ENCODE data around the gene TEP1.

TEP1 gene

DNA sequence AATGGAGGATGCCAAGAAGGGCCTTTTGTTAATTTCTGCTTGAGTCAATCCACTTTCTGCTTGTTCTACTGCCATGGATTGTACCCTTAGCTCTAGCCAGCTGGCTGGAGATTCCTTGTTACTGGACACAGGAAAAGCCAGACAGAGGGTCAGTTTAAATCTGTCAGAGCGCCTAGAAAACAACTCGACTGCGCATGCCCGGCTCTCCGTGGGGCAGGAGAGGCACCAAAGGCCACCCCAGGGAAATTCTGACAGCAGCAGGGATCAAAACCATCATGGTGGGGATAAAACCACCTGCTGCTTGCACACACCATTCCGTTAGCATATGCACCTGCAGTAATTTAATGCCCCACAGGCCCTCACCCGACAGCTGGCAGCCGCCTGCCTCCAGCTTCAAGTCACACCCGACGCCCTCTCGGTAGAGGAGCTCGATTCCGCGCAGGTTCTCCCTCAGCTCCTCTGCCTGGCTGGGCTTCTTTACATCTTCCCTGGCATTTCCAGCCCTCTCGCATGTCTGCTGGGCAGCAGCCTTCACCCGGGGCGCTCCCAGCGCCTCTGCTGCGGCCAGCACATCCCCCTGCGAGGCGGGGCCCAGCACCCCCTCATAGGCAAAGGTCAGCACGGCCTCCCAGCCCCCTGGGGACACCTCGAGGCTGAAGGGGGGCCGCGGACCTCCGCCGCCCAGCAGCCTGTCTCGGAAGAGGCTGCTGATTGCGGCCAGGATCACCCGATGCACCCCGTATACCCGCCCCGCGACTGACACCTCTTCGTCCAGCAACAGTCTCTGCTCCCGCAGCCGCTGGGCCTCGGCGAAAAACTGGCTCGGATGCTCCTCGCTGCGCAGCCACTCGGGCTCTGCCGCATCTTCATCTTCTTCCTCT is 21.6 kb upstream of the TEP1 start:
- no peak for FAIRE-seq
- DNase-seq (ENCODE audit: insufficient read length, low spot score) = no peak

DNA sequence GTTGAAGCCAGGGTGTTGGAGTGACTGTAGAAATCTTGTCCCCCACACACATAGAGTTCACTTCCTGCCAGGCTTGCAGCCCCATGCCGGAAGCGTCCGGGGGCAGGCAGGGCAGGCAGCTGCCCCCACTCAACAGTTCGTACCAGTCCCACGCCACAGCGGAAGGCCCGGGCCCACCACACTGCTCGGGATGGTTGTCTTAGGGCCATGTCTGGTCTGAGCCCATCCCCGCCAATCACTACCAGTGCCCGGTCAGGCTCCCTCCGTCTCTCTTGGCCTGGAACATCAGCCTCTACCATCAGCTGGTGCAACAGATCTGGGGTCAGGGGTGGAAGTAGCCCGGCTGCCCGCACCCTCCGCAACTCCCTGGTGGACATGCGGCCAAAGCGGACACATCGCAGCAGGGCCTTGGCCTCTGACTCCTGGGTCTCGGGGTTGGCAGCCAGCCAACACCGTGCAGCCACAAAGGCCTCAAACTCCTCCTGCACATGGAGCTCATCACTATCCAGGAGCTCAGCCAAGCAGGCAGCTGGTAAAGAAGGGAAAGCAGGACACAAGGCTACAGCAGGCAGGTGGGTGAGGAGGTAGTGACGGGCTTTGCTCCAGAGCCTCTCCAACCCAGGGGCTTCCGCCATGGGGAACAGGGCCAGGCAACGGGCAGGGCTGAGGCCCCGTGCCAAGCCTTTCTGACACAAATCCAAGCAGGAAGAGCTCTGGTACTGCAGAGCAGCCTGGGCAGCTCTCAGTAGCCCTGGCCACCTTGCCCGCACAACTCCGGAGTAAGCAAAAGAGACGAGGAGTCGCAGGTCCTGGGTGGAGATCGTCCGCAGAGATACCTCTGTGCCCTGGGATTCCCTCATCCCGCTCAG is 16.7 kb upstream of the TEP1 start:
- FAIRE-seq (no peak), DNase-seq (ENCODE audit: insufficient read length, low spot score) (no peak)

DNA sequence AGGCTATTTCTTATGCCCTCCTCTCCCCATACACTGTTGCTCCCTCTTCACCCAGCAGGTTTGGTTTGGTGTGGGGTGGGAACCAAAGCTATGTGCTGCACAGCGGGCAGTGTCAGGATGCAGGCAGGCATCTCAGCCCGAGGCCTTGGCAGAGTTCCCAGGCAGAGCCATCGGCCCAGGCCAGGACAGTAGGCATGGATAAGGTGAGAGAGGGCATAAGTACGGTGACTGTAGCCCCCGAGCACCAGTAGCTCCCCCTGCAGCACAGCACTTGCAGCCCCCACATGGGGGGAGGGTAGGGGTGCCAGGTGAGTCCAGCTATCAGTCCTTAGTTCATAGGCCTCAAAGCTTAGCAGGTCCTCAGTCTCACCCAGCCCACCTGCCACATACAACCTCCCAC is 15.5 kb upstream of the TEP1 start:
- DNase-seq (ENCODE audit: insufficient read length, low spot score) (no peak), FAIRE-seq (no peak)

DNA sequence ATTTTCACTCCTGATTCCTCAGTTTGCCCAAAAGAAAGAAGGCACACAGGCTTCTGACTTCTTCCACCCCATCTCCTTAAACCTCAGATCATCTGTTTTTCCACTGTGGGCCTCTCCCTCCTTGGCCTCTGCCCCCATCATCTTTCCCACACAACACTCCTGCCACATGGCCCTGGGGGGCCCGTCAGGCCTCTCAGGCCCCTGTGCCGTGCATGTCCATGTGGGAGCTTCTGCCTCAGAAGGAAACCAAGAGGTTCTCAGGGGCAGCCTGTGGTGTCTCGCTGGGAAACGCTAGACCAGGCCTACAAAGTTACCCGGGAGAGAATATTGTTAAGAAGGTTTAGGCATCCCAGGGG is 14.7 kb upstream of the TEP1 start:
- FAIRE-seq (no peak), DNase-seq (ENCODE audit: insufficient read length, low spot score) (no peak)

DNA sequence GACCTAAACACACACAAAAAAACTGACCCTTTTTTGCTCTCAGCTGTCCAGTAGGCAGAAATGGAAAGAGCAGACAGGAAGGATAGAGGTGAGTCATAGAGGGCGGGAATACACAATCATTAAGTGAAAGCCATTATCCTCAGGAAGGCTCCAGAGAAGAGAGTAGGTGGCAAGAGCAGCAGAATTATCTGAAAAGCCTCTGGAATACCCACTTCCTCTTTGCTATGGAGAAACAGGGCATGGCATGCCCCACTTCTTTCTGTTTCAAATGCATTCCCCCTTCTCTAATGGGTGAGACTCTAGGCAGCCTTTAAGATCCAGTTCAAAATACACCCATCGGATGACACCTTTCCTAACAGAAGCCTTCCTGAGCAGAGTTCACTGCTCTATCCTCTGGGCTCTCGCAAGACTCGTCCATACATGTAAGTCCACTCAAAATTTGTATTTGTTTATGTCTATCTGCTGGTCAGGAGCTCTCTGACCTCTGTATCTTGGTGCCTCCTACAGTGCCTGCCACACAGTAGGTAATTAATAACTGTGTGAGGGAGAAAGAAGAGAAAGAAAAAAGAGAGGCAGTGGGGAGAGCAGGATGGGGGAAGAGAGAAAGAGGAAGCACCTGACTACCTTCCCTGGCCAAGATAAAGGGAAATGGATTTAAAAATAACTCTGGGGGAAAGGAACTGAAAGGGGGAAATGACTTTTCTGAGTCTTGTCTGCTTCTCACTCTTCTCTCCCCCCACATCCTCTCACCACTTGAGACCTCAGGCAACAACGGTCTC is 14.1 kb upstream of the TEP1 start:
- FAIRE-seq (no peak), DNase-seq (ENCODE audit: insufficient read length, low spot score) (peak; percentile 57)

DNA sequence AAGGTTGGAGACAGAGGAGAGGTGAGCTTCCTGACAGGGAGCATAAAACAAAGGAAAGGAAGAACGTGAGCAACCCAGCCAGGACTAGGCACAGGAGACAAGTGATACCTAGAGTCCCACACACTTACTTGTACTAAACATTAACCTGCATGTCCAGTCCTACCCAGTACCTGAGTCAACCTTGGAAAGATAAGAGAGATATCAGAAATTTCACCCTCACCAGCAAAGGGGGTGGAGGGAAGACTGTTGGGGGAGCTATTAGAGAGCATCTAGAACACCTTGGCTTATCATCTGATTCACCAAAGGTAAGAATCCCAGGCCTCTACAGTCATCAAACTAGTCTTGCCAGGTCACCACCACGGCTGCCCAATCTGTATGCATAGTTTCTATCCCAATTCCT is 11.6 kb upstream of the TEP1 start:
- no peak for FAIRE-seq

DNA sequence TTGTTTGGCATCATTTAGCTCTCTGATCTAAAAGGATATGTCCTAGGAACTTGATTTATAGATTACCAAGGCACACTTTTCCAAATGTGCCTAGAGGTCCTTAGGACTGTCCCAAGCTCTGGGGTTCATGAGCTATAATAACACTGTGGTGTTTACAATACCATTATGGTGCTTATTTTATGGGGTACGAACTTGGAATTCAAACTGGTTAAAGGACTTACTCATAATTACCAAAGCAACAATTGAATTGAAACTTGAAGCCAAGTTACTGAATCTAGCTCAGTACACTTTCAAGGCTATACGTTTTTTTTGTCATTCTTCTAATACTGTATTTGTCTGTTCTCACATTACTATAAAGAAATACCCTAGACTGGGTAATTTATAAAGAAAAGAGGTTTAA is 9.6 kb upstream of the TEP1 start:
- no peak for FAIRE-seq
- DNase-seq (ENCODE audit: insufficient read length, low spot score) = no peak

More for the DNA sequence above, 11.6 kb upstream of the TEP1 start:
- no peak for DNase-seq (ENCODE audit: insufficient read length, low spot score)

DNA sequence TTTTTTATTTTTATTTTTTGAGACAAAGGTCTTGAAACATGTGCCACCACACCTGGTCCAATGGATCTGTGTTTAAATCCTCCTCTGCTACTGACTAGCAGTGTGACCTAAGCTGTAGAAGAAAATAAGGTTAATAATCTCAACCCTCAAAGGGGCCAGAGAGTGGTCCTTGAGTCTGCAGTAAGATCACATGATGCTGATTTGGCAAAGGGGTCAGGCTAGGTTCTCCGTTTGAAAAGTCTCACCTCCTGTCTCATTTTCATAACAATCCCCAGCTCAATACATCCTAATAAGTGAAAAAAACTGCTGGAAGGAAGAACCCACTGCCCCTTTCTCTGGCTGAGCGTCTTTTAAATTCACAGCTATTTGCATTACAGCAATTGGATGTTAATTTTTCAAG is 8.0 kb upstream of the TEP1 start:
- FAIRE-seq = no peak

DNA sequence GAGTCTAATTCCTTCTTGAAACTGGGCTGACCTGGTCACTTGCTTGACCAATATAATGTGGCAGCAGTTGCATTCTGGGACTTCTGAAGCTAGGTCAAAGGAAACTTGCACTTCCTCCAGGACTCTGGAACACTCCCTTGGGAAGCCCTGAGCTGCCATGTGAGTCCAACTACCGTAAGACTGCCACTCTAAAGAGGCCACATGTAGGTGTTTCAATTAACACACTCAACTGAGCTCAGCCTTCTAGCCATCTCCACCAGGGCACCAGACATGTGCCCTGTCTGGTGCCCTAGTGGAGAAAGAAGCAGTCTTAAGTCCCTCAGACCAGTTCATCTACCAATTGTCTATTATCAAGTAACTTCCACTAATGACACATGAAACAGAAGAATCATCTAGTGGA is 6.1 kb upstream of the TEP1 start:
- DNase-seq (ENCODE audit: insufficient read length, low spot score) (no peak), FAIRE-seq (no peak)

More for the DNA sequence above, 8.0 kb upstream of the TEP1 start:
- DNase-seq (ENCODE audit: insufficient read length, low spot score) = no peak

DNA sequence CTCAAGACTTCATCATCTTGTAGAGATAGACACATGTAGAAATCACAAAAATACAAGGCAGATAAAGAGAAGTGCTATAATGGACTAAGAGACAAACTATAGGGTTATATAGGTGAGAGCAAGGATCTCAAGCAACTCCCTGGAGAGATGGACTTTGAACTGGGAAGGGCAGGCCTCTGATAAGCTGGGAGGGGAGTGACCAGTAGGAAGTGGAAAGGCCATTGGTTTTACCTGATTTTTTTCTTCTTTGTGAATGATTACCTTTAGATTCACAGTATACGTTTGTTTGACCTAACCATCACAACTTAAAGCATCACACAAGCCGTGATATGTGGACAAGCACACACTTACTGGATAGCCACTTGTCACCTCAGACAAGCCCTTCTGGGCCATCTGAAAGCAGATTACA is 5.2 kb upstream of the TEP1 start:
- no peak for FAIRE-seq
- no peak for DNase-seq (ENCODE audit: insufficient read length, low spot score)

DNA sequence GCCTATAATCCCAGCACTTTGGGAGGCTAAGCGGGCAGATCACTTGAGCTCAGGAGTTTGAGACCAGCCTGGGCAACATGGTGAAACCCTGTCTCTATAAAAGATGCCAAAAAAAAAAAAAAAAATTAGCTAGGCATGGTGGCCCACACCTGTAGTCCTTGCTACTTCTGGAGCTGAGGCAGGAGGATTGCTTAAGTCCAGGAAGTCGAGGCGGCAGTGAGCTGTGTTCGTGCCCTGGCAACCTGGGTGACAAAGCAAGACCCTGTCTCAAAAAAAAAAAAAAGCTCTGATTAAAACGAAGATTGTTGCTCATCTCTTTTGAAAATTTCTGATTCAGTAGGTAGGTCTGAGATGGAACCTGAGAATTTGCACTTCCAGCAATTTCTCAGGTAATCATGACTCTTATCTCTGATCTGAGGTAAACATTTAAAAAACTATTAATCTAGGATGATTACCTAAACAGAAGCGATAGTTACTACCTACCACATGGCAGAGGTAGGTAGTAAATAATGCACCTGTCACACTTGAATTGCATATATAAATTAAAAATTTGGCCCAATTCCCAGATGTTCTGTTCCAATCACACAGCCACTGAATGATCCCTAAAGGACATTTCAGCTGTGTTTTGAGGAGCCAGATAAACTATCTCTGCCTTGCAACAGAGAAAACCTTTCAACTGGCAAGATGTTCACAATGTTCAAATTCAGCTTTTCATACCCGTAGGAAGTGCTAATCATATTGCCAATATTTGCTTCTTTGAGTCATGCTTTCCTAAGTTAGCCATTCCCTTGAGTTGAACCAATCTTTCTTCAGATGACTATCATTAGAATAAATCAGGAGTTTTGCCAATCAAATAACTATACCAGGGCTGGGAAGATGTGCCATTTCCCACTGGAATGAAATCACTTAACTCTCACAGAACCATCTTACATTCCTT is 4.2 kb upstream of the TEP1 start:
- DNase-seq (ENCODE audit: insufficient read length, low spot score) (no peak), FAIRE-seq (no peak)

DNA sequence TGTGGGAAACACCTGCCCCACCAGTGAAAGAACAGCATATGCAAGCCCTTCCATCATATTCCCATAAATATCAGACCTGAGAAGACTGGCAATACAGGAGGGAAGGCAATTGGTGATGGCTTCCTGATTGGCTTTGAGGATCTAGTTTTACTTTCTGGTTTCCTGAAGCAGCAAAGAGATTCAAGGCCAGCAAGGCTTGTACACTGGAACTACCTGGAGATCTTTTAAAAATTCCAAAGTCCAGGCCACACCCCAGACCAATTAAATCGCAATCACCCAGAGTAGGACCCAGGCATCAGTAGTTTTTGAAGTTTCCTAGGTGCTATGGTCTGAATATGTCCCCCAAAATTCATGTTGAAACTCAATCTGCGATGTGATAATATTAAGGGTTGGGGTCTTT is 2.9 kb upstream of the TEP1 start:
- DNase-seq (ENCODE audit: insufficient read length, low spot score) (no peak), FAIRE-seq (no peak)

DNA sequence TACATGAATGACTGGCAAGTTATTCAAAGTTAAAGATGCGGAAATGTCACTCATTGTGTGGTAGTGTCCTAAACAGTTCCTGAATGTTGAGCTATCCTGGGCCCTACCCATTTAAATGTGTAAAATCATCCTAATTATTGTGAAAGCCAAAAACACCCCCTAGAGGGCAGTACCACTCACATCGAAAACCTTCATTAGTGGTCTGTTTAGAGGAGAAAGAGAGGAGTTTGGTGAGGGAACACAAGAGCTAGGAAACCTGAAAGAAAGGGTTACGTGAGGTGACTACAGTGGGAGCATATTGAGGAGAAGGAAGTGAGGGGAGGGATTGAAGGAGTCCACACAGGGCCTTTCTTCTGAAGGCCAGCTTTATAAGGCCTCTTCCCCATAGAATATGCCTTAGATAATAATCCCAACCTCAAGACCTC is 2.5 kb upstream of the TEP1 start:
- DNase-seq (ENCODE audit: insufficient read length, low spot score) = peak; percentile 48
- FAIRE-seq = no peak

DNA sequence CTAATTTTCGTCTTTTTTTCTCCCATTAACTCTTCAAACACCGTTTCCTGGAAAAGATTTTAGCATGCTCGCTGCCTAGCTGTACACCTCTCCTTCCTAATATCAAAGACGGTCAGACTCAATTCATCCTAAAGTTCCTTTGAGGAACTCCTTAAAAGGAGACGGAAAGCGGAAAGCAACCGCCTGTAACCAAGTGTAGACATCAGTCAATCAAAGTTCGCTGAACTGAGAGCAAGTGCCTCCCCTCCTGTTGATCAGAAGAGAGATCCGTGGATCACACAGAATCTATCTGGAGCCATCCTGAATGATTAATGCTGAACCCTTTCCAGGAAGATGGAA is 412 bp upstream of the TEP1 start:
- DNase-seq (ENCODE audit: insufficient read length, low spot score) (no peak), FAIRE-seq (no peak)

DNA sequence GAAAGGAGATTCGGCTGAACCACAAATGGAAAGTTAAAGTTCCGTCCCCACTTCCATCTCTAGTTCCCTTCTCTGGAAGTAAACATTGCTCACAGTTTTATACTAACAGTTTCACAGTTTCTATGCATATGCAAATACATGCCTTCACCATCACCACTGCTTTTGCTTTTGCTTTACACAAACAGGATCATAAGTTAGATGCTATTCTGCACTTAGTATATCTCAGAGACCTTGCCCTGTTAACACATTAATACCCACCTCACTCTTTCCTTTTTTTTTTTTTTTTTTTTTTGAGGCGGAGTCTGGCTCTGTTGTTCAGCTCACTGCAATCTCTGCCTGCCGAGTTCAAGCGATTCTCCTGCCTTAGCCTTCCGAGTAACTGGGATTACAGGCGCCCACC is 890 bp downstream of the TEP1 start:
- DNase-seq (ENCODE audit: insufficient read length, low spot score) (no peak), FAIRE-seq (no peak)

DNA sequence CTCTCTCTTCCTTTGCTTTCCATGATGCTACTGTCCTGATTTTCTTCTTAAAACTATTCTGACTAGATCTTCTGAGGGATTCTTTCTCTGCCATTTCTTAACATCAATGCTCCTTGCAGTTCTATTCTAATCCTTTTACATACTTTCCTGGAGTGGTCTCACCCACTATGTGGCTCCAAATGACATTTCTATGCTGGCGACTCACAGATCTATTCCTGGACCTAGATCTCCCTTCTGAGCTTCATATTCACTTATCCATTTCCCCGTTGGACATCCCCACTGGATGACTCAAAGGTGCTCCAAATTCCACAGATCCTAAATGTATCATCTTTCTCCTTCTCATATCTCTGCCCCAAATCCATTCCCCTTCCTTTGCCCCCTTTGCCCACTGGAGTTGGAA is 4.1 kb downstream of the TEP1 start:
- no peak for FAIRE-seq
- no peak for DNase-seq (ENCODE audit: insufficient read length, low spot score)

DNA sequence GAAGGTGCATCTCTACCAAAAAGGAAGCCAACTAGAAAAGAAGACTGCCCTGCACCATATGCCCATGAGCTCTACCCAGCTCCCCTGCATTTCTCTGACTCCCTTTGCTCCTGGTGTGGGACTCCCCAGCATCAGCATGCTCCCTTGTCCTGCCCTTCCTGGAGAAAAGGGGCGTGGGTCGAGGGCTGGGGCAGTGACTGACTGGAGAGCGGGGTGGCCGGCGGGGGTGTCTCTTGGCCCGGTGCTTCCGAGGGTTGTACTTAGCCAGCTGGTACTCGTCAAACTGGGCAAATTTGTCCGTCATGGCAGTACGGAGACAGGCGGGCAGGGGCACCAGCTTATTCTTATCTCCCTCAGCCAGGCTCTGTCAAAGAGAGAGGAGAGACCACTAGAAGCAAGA is 9.8 kb downstream of the TEP1 start:
- no peak for FAIRE-seq
- no peak for DNase-seq (ENCODE audit: insufficient read length, low spot score)

DNA sequence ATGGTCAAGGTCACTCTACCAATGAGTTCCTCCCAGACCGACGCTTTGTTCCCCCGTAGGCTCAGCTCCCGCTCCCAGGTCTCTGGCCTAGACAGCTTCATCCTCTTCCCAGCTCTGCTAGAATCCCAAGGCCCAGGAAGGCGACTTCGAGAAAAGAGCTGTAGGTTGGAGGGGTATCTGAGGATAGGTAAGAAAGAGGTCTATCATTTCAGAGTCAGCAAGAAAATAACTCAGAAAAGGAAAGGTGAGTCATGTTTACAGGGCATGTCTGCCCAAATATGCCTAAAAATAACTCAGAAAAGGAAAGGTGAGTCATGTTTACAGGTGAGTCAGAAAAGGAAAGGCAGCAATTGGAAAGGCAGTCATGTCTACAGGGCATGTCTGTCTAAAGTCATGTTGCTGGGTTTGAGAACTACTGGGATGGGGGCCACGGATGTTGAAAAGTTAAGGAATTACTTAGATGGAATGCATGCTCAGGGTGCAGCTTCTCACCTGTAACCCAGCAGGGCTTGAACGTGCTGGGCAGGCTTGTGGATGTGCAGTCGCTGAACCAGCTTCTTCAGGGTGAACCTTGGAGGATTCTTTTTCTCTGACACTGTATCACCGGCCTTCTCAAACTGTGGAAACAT is 12.2 kb downstream of the TEP1 start:
- FAIRE-seq (no peak), DNase-seq (ENCODE audit: insufficient read length, low spot score) (no peak)

DNA sequence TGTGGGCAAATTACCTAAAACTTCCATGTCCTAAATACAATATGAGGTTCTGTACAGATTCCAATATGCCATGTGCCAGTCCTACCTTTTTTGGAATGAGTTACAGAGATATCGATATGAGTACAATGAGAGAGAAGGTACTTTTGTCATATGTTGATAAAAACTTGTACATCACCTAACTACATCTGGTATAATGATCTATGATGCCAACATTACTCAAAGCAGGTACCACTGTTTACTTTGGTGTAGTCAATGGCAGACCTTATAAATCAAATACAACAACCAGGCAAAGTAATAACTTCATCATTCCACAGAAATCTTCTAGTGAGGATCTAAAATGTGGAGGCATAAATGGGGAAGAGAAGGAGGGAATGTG is 12.7 kb downstream of the TEP1 start:
- no peak for FAIRE-seq
- DNase-seq (ENCODE audit: insufficient read length, low spot score) = no peak

DNA sequence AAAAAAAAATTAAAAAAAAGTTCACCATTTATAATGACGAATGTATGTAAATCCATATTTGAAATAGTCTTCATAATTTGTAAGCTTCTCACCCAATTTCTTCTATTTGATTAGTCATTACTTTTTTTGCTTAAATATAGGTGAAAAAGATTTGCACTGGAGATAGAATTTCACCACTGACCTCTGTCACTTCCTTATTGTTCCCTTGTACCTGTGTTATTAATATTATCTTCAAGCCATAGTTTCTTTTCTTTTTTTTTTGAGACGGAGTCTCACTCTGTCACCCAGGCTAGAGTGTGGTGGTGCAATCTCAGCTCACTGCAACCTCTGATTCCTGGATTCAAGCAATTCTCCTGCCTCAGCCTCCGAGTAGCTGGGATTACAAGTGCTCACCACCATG is 15.8 kb downstream of the TEP1 start:
- FAIRE-seq = no peak

More for the DNA sequence above, 15.8 kb downstream of the TEP1 start:
- DNase-seq (ENCODE audit: insufficient read length, low spot score) = no peak

Data from HTR-8/SVneo (cell line).